ENCODE data around the gene TBC1D30.
"Not testable (repeated sequence)": the region's sequence is repeated elsewhere in the genome, so short reads cannot be mapped to it uniquely, and the experiment has no call there.

The TBC1D30 gene

DNA sequence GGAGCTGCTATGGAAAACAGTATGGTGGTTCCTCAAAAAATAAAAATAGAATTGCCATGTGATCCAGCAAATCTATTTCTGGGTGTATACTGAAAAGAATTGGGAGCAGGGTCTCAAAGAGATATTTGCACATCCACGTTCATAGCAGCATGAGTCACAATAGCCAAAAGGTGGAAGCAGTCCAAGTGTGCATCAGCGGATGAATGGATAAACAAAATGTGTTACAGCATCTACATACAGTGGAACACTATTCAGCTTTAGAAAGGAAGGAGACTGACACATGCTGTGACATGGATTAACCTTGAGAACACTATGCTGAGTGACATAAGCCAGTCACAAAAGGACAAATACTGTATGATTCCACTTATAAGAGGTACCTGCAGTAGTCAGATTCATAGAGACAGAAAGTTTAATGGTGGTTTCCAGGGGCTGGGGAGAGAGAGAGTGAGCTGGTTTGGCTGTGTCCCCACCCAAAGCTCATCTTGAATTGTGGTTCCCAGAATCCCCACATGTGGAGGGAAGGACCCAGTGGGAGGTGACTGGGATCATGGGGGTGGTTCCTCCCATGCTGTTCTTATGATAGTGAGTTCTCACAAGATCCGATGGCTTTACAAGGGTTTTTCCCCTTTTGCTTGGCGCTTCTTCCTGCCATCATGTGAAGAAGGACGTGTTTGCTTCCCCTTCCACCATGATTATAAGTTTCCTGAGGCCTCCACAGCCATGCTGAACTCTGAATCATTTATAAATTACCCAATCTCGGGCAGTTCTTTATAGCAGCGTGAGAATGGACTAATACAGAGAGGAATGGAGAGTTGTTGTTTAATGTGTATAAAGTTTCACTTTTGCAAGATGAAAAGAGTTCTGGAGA lies 17.6 kb upstream of the TBC1D30 start:
- no peak for DNase-seq (ENCODE audit: low read depth)

DNA sequence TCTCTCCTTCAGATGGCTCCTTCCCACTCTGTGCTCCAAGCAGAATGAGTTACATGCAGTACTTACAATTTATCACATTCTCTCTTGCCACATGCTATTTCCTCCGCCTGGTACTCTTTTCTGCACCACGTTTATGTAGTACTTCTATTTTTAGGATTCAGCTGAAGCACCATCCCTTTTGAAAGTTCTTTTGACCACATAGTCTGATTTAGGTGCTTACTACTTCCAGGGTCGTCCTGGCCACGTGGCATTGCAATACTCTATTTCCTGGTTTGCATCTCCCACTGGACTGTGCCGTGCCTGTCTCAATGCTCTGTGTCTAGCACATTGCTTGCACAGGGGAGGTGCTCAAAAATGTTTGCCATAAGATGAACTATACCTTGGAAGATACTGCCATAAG lies 16.3 kb upstream of the TBC1D30 start:
- no peak for DNase-seq (ENCODE audit: low read depth)

DNA sequence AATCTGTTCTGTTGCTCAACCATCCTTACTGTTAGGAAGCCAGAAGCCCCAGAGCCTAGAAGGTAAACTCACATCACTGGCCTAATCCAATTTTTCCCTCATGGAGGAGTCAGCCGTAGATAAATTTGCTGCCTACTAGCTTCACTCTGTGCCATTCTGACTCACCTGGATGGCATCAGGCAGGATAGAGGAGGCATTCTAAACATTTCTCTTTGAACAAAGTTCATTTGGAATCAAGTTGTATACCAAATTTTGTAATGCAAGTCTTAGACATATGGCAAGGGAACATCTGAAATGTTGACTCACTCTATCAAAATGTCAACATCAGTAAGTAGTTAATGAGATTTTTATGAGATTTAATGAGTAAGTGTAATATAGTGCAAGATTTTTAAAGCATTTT lies 13.6 kb upstream of the TBC1D30 start:
- DNase-seq (ENCODE audit: low read depth) = no peak

DNA sequence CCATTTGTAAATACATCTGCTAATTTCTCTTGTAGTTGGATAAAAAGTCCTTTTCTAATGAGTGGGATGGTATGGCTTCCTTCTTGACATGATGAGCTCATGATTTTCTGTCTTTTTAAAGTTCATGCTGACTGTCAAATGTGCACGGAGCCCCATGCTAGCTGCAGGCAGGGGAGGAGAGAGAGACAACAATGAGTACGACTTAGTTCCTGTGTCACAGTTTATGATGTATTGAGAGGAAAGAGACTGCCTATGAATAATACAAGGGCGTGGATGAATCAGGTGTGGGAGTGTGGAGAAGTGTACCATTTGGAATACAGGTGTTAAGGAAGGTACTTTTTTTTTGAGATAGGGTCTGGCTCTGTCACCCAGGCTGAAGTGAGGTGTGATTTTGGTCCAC lies 10.7 kb upstream of the TBC1D30 start:
- DNase-seq (ENCODE audit: low read depth) = no peak

DNA sequence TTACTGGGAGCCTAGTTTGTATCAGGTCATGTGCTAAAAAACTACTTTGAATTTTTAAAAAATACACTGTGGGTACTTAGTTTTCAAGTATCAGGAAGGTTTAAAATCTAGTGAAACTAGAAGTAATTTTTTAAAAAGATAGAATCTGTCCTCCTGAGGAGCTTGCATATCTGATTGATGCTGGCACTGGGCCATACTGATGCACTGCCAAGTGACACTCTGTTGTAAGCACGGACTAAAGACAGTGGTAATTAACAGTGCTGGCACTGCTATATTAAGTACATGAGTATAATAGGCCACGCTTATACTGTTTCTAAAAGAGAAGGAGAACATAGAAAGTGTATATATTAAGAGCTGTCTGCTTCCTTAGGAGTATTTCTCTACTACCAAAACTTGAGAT lies 10.0 kb upstream of the TBC1D30 start:
- no peak for DNase-seq (ENCODE audit: low read depth)

DNA sequence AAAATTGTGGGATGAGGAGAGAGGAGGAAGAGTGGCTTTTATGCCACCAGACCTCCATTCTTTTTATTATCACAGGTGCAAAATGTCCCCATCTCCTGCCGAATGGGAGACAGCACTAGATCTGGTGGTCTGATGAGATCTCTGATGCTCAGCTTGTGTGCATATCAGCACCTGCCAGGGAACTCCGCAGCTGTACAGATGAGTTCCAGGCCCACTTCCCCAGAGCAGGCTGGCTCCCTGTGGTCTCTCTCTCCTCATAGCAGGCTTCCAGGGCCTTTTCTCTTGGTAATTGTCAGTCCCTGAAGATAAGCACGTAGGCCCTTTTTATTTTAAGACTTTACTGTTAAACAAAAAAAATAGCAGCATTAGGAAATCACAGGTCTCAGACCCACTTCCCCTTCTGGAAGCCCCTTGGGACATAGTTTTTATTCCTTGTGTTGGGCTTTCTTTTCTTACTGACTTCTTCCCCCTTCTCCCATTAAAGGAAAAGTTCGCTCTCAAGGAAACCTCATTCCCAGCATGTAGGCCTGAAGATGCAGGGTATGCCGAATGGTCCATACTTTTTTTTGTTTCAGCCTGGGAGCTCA lies 4.5 kb upstream of the TBC1D30 start:
- no peak for DNase-seq (ENCODE audit: low read depth)

DNA sequence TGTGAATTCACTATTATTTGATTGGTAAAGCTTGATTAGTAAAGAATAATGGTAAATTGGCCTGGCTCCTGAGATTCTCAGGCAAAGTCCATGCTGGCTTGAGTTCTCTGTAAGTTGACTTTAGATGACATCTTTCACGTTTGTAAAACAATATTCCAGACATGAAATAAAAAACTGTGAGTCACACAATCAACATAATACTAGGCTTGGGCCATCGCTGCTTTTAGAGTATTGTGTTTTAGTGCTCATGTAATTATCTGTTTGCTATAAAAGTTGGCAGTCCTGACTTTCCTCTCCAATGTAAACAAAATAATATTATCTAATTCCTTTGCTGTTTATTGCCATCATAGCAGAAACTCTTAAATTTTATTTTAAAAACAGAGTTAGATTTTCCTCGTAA lies 3.9 kb upstream of the TBC1D30 start:
- no peak for DNase-seq (ENCODE audit: low read depth)

DNA sequence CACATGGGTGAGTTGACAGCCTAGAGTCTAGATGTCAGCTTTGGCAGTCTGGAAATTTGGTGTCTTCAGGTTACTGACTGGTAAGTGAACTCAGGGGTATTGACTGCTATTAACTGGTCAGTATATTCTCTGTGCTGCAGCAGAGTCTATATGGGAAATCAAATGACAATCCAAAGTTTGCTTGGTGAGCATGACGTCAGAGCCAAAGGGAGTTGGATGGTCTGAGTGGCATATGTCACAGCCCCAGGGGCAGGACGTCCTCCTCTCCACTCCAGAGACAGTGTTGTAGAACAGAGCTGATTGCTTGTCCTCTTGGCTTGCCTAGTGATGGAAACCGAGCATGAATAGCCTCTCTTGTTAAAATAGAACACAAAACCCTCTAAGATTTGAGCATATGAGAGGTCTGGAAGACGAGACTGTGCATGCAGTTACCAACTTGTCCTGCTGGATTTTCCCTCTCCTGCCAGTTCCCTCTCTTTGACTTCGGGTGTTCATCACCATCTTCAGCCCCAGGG lies 3.3 kb upstream of the TBC1D30 start:
- no peak for DNase-seq (ENCODE audit: low read depth)

DNA sequence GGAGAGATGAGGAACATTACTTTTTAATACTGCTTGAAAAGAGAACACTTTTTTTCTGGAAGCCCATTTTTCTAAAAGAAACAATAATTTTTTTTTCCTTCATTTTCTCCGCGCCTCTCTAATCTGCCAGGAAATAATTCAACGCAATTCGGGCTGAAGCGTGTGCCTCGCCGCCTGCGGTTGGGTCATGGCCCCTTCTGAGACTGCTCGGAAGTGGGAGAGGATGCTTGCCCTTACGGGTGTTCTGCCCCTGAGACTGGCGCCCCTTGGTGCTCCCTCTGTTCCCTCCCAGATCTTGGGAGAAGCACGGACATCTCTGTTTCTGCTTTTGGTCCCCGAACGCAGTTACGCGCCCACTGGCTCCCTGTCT lies 332 bp upstream of the TBC1D30 start:
- DNase-seq (ENCODE audit: low read depth) = no peak

DNA sequence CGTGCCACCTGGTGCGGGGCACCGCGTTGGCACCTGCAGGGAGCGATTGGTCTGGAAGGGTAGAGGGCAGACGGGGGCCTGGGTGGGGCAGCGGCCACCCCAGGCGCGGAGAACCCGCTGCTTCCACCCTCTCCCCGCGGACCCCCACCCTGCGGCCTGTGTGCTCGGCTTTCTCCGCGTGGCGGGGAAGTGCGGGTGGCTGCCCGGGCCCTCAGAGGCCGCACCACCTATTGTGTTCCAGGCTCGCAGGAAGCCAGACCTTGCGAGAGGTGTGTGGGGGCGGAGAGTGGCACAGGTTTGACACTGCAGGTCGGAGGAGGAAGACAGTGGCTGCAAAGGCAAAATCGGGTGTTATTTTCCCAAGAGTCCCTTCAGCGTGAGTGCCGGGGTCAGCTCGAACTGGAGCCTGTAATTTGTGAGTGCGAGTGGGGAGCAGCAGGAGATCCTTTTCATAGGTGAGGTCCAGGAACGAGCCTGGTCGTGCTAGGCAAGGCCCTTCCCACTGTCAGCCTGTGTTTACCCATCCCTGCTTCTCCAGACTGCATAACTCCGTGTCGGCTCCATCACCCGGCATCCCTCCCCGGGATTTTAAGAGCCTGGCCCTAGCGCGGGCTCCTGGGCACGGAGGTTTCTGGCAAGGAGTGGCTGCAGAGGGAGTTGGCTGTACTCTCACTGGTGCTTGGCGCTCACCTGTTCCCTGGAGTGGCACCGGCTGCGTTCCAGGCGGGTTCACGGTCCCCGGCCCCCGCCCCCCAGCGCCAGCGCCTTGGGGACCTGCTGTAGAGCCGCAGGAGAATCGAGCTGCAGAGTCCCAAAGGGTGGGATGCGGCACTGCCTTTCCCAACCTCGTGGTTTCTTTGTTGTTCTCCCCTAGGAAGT lies 935 bp downstream of the TBC1D30 start:
- DNase-seq (ENCODE audit: low read depth) = no peak

DNA sequence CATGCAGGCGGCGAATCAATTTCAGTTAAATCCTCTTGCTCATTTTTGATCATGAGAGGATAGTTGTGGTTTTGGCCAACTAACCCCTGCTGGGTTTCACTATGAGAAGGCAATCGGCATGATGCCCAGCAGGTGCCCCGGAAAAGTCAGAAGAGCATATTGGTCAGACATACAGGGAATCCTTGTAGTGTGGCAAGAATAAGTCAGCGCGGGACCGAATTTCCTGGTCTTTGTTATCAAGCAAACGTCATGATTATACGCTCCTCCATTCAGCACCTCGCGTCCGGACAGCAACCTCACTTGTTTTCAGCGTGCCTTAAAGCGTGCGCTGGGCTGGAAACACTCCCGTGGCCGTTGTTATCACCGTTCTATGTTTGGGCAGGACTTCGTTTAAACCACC lies 1.8 kb downstream of the TBC1D30 start:
- DNase-seq (ENCODE audit: low read depth) = no peak

DNA sequence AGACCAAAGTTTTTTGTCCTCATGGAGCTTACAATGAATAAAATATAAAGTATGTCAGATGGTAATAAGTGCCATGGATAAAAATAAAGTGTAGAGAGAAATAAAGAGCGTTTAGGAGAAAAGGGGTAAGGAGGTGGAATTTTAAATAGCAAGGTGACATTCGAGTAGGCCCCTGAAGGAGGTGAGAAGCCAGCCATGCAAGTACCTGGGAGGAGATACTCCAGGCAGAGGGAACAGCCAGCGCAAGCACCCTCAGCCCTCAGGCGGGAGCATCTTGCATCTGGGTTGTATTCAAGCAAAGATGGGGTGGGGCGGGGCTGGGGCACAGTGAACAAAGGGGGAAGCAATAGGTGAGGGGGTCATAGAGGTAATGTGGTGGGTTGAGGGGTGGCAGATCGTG lies 4.3 kb downstream of the TBC1D30 start:
- no peak for DNase-seq (ENCODE audit: low read depth)

DNA sequence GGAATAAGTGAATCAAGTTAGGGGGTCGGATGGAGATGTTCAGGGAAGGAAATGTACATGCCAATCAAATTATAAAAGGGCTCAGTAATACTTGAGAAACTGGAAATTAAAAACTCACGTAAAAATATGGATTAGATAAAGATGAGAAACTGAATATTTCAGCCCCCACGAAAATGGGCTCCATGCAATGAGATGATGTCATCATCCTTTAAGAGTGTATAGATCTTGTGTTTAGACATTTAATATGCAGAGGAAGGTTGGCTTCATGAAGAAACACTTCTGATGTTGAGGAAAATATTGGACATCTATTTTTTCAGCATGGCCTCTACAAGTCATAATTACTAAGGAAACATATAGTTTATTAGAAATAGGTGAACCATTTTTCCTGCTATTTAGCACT lies 9.5 kb downstream of the TBC1D30 start:
- no peak for DNase-seq (ENCODE audit: low read depth)

DNA sequence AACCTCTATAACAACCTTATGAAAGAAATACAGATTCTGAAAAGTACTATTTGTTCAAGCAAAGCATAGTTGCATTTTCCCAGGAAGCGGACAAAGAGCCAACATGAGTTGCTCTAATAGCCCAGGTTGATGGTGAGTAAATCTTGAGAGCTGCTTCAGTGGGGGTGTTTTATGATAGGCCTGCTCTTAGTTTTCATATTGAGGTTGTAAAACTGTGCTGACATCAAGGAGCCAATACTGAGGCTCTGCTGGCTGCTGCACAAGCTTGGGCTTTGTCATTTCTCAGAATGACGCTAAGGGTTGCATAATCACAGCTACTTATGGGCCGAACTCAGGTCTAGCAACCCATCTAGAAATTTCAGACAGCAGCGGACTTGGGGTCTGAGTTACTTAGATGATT lies 11.5 kb downstream of the TBC1D30 start:
- no peak for DNase-seq (ENCODE audit: low read depth)

DNA sequence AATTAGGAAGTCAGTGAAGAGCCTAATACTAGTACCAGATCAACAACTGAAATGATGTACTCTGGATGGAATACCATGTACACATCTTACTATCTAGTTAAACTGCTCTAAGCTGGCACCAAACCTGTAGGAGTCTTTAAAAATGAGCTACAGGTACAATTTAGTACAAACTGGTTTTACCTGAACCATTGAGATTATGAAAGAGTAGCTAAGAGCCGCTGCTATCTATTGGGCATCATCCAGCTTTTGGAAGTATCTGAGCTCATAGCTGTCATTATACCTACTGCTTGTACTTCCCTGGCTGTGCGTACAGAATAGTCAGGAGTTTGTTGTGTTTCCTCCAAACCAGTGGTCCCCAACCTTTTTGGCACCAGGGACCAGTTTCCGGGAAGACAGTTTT lies 12.4 kb downstream of the TBC1D30 start:
- DNase-seq (ENCODE audit: low read depth) = no peak

DNA sequence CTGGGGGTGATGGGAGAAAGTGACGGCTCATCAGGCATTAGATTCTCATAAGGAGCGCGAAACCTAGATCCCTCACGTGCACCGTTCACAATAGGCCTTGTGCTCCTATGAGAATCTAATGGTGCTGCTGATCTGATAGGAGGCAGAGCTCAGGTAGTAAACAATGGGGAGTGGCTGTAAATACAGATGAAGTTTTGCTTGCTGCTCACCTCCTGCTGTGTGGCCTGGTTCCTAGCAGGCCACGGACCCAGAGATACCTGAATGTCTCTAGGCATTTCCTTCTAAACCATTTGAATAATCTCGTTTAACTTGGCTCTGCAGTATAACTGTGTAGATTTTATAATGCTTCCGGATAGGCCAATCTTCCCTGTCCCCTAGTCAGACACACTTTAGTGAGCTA lies 13.0 kb downstream of the TBC1D30 start:
- no peak for DNase-seq (ENCODE audit: low read depth)

DNA sequence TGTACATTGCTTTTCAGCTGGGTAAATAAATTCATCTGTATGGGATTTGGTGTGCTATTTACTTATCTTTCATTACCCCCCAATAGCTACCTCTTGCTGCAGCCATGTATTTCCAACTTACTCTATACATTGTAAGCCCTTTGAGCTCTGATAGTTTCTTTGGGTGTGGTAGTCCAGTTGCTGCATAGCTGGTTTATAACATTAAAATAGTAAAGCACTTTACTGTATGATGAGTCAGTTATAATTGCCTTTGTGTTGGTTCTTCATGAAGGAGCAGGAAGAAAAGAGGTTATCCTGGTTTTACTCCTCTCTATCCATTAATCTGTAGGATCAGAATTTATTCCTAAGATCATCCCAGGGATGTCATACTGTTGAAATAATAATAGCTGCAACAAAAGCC lies 15.7 kb downstream of the TBC1D30 start:
- DNase-seq (ENCODE audit: low read depth) = no peak

DNA sequence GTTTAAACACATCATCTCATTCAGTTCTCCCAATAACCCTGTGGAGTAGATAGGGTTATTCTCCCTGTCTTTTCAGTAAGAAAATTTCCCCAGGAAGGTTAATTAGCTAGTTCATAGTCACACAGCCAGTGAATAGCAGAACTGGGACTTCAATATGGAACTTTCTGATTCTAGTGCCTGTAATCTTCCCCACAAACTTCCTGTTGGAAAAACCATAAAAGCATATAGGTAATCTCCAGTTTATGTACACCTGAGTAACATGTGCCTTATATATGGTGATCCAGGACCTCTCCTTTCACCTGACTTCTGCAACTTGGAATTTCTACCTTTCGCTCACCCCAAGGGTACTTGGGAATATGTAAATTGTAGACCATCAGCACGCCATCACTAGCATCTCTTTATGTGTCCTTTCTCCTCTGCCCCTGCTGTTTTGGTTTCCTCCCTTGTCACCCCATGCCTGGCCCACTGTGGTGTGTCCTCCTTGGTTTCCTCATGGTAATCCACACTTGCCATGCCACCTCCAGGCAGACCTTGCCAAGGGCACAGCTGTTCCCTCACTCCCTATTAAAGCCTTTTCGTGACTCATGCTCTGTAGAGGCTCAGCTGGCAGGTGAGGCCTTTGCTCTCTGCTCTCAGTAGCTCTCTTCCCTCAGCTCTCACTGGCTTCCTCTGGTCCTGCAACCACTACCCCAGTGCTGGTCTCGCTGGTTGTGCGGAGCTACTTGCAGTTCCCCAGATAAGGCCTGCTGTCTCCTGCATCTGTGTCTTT lies 16.7 kb downstream of the TBC1D30 start:
- DNase-seq (ENCODE audit: low read depth) = no peak

DNA sequence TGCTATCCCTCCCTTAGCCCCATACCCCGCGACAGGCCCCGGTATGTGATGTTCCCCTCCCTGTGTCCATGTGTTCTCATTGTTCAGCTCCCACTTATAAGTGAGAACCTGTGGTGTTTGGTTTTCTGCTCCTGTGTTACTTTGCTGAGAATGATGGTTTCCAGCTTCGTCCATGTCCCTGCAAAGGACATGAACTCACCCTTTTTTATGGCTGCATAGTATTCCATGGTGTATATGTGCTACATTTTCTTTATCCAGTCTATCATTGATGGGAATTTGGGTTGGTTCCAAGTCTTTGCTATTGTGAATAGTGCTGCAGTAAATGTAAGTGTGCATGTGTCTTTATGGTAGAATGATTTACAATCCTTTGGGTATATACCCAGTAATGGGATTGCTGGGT lies 24.0 kb downstream of the TBC1D30 start:
- DNase-seq (ENCODE audit: low read depth) = not testable (repeated sequence)

DNA sequence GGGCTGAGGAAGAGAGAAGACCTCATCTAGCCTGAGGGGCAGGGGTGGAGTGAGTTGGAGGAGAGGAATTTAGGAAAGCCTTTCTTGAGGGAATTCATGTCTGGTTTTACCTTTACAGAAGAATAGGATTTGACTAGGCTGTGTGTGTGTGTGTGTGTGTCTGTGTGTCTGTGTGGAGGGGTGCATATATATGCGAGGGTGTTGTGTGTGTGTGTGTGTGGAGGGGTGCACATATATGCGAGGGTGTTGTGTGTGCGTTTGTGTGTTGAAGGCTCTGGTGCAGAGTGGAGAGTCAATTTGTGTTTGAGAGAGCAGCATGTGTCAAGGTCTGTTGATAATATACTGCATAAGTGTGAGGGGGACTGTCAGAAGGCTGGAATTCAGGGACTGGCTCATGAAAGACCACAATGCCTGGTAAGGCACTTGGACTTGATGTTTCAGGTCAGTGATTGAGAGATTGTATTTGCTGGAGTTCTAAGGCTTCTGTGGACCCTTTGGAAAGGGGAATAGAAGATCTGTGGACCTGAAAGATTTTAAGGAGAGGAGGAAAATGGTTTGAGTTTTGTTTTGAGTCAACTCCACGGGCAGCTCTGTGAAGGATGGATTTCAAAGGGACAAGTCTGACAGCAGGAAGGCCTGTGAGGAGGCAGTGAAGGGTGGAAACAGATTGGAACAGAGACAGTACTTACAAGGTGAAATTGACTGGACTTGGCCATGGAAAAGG lies 34.6 kb downstream of the TBC1D30 start:
- DNase-seq (ENCODE audit: low read depth) = no peak

DNA sequence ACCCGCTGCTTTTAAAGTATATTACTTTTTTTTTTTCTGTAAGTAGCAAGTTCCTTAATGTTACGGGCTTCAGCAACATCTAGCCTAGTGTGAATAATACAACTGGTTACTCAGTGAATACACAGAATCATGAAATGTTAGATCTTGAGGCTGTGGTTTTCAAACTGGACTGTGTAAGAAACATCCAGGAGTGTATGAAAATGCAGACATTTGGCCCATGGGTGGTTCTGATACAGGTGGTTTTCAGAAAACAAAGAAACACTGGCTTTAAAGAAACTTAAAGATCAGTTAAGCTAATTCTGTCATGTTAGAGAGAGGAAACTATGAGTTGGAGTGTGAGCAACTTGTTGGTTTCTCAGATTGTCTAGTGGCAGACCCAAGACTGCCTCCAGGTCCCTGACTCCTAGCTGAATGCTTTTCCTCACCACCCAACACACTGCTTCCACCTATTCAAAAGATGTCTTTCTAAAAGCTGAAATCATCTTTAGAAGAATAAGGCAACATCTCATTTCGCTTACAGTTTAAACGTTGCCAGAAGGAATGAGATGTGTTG lies 36.1 kb downstream of the TBC1D30 start:
- no peak for DNase-seq (ENCODE audit: low read depth)
